Measurements from ENCODE around the gene KLK13.

Gene KLK13

GRCh38 chr19:51024924-51025323 lies 40.0 kb downstream of the KLK13 start:
- Histone ChIP-seq H3K27me3 (ENCODE audit: control insufficient read depth in 2 of 2, insufficient read depth in 2 of 2, low read length in 2 of 2) (peaks cover 3 to 17% of the 10 kb centered on the region in 2 donors), H3K4me3 (ENCODE audit: low read length in 2 of 2) (no peak overlapping the region), H3K9me3 (ENCODE audit: control insufficient read depth in 2 of 2, low read length in 2 of 2) (no peaks in the 10 kb centered on the region), H3K36me3 (ENCODE audit: control insufficient read depth in 2 of 2, insufficient read depth in 2 of 2, low read length in 2 of 2) (no peaks in the 10 kb centered on the region), H3K4me1 (ENCODE audit: control insufficient read depth in 2 of 2, insufficient read depth in 2 of 2, low read length in 2 of 2) (no peaks in the 10 kb centered on the region), H3K9ac (ENCODE audit: low read depth in 1 of 2, low read length in 2 of 2) (no peak overlapping the region), H3K27ac (ENCODE audit: low read depth in 2 of 2, low read length in 2 of 2) (no peak overlapping the region)

- no peak overlapping the region for H3K9ac ChIP-seq (ENCODE audit: low read depth in 1 of 2, low read length in 2 of 2)
- no peaks in the 10 kb centered on the region for H3K9me3 ChIP-seq (ENCODE audit: control insufficient read depth in 2 of 2, low read length in 2 of 2)
- peaks cover 6 to 18% of the 10 kb centered on the region in 2 donors for H3K27me3 ChIP-seq (ENCODE audit: control insufficient read depth in 2 of 2, insufficient read depth in 2 of 2, low read length in 2 of 2)
- no peaks in the 10 kb centered on the region for H3K36me3 ChIP-seq (ENCODE audit: control insufficient read depth in 2 of 2, insufficient read depth in 2 of 2, low read length in 2 of 2)
- H3K27ac ChIP-seq (ENCODE audit: low read depth in 2 of 2, low read length in 2 of 2): no peak overlapping the region
- no peak overlapping the region for H3K4me3 ChIP-seq (ENCODE audit: low read length in 2 of 2)
- peaks cover 0 to 3% of the 10 kb centered on the region in 2 donors for H3K4me1 ChIP-seq (ENCODE audit: control insufficient read depth in 2 of 2, insufficient read depth in 2 of 2, low read length in 2 of 2)
Measured at GRCh38 chr19:51023946-51024345, 40.9 kb downstream of the KLK13 start.

DNA sequence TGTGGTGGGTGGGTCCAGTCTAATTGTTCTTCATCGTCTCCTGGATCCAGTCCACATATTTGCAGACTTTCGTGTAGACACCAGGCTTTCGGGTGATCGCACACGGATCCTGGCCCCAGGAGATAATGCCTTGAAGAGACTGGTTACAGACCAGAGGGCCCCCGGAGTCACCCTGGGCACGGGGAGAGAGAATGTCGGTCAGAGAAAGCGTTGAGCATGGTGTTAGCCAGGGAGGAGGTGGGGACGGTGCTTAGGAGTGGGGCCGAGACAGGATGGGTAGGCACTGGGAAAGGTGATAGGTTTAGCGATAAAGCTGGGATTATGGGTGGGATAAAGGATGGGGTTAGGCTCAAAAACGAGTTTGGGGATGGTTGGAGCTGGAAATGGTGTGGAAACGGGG lies 42.4 kb downstream of the KLK13 start:
- no peak overlapping the region for H3K4me3 ChIP-seq (ENCODE audit: low read length in 2 of 2)
- H3K36me3 ChIP-seq (ENCODE audit: control insufficient read depth in 2 of 2, insufficient read depth in 2 of 2, low read length in 2 of 2): no peaks in the 10 kb centered on the region
- no peak overlapping the region for H3K9ac ChIP-seq (ENCODE audit: low read depth in 1 of 2, low read length in 2 of 2)
- H3K27ac ChIP-seq (ENCODE audit: low read depth in 2 of 2, low read length in 2 of 2): no peak overlapping the region
- peaks cover 8 to 21% of the 10 kb centered on the region in 2 donors for H3K27me3 ChIP-seq (ENCODE audit: control insufficient read depth in 2 of 2, insufficient read depth in 2 of 2, low read length in 2 of 2)
- H3K4me1 ChIP-seq (ENCODE audit: control insufficient read depth in 2 of 2, insufficient read depth in 2 of 2, low read length in 2 of 2): peaks cover 0 to 3% of the 10 kb centered on the region in 2 donors
- no peaks in the 10 kb centered on the region for H3K9me3 ChIP-seq (ENCODE audit: control insufficient read depth in 2 of 2, low read length in 2 of 2)

DNA sequence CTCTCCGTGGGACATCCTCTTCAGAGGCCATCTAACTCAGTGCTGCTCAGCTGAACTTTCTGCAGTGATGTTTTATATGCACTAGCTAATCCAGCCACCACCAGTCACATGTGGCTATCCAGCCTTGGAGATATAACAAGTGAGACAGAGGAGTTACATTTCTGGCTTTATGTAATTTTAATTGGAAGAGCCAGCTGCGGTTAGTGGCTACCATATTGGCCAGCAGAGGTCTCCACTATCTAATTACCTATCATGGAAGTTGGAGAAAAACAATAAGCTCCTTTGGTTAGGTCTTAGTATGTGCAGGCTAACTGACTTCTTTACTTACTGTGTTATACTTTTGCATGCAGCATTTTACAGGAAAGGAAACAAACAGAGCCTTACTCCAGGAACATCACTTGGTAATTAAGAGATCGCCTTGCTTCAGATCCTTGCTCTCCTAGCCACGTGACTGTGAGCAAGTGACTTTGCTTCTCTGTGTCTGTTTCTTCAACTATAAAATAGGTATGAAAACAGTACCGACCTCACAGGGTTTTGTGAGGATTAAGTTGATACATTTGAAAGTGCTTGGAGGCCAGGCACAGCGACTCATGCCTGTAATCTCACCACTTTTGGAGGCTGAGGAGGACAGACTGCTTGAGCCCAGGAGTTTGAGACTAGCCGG lies 43.8 kb downstream of the KLK13 start:
- Histone ChIP-seq H3K9ac (ENCODE audit: low read depth in 1 of 2, low read length in 2 of 2) (no peak overlapping the region), H3K9me3 (ENCODE audit: control insufficient read depth in 2 of 2, low read length in 2 of 2) (no peaks in the 10 kb centered on the region), H3K4me1 (ENCODE audit: control insufficient read depth in 2 of 2, insufficient read depth in 2 of 2, low read length in 2 of 2) (peaks cover 0 to 3% of the 10 kb centered on the region in 2 donors), H3K27ac (ENCODE audit: low read depth in 2 of 2, low read length in 2 of 2) (no peak overlapping the region), H3K27me3 (ENCODE audit: control insufficient read depth in 2 of 2, insufficient read depth in 2 of 2, low read length in 2 of 2) (peaks cover 15 to 22% of the 10 kb centered on the region in 2 donors), H3K4me3 (ENCODE audit: low read length in 2 of 2) (no peak overlapping the region), H3K36me3 (ENCODE audit: control insufficient read depth in 2 of 2, insufficient read depth in 2 of 2, low read length in 2 of 2) (no peaks in the 10 kb centered on the region)

GRCh38 chr19:51019544-51019925 lies 45.4 kb downstream of the KLK13 start, which contains the start of gene KLK10:
Gene KLK10 (minus strand): TSS chr19:51019709. CDS start chr19:51019130, 579 bp downstream.
- H3K9ac ChIP-seq (ENCODE audit: low read depth in 1 of 2, low read length in 2 of 2): no peak within 1 kb of the TSS

GRCh38 chr19:51018745-51019543 lies 45.9 kb downstream of the KLK13 start:
- Histone ChIP-seq H3K9ac (ENCODE audit: low read depth in 1 of 2, low read length in 2 of 2) (no peak overlapping the region), H3K4me1 (ENCODE audit: control insufficient read depth in 2 of 2, insufficient read depth in 2 of 2, low read length in 2 of 2) (peaks cover 0 to 3% of the 10 kb centered on the region in 2 donors), H3K27ac (ENCODE audit: low read depth in 2 of 2, low read length in 2 of 2) (no peak overlapping the region), H3K9me3 (ENCODE audit: control insufficient read depth in 2 of 2, low read length in 2 of 2) (no peaks in the 10 kb centered on the region), H3K4me3 (ENCODE audit: low read length in 2 of 2) (peak overlapping the region in 1 of 2 donors; percentile 30), H3K27me3 (ENCODE audit: control insufficient read depth in 2 of 2, insufficient read depth in 2 of 2, low read length in 2 of 2) (peaks cover 25 to 29% of the 10 kb centered on the region in 2 donors), H3K36me3 (ENCODE audit: control insufficient read depth in 2 of 2, insufficient read depth in 2 of 2, low read length in 2 of 2) (no peaks in the 10 kb centered on the region)

More at GRCh38 chr19:51019544-51019925, 45.4 kb downstream of the KLK13 start, which contains the start of gene KLK10:
- Histone ChIP-seq H3K27ac (ENCODE audit: low read depth in 2 of 2, low read length in 2 of 2) (no peak within 1 kb of the TSS), H3K9me3 (ENCODE audit: control insufficient read depth in 2 of 2, low read length in 2 of 2) (no peaks in the 10 kb centered on the region), H3K27me3 (ENCODE audit: control insufficient read depth in 2 of 2, insufficient read depth in 2 of 2, low read length in 2 of 2) (peaks cover 19 to 29% of the 10 kb centered on the region in 2 donors), H3K4me3 (ENCODE audit: low read length in 2 of 2) (peak within 1 kb of the TSS in 1 of 2 donors; percentile 30), H3K4me1 (ENCODE audit: control insufficient read depth in 2 of 2, insufficient read depth in 2 of 2, low read length in 2 of 2) (peaks cover 0 to 3% of the 10 kb centered on the region in 2 donors), H3K36me3 (ENCODE audit: control insufficient read depth in 2 of 2, insufficient read depth in 2 of 2, low read length in 2 of 2) (no peaks in the 10 kb centered on the region)

DNA sequence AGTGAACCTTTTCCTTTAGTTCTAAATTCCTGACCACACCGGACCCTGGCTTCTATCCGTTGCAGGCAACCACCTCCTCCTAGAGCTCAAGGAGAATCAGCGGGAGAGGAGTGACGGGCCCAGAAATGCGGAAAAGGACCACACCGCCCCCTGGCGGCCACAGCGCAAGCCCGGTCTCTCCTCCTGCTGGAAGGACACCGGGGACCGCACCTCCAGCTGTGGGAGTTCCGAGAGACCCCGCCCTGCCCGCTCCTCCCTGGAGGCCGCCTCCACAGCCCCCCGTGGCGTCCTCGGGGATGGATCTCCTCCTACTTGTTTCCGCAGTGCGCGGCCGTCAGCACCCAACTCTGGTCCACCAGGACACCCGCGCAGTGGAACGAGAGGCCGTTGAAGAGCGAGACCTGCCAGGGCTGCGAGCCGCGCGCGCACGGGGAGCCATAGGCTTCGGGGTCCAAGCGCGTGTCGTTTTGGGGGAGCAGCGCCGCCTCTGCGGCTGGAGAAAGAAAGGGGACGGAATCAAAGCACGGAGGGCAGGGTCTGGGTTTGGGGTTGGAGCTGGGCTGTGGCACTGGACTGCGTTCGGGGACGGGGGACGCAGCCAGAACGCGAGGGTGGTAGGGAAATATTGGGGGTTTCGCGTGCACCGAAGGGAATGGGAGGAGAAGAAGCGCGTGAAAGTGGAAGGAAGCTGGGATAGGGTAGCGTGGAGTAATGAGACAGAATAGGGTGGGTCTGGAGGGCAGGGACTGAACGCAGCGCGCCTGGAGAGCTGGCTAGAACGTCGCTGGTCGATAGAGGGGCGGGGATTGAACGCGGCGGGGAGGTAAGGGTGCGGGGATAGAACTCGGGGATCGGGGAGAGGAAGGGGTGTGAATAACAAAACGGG lies 47.9 kb downstream of the KLK13 start:
- H3K4me3 ChIP-seq (ENCODE audit: low read length in 2 of 2): no peak overlapping the region
- peaks cover 26 to 28% of the 10 kb centered on the region in 2 donors for H3K27me3 ChIP-seq (ENCODE audit: control insufficient read depth in 2 of 2, insufficient read depth in 2 of 2, low read length in 2 of 2)
- H3K4me1 ChIP-seq (ENCODE audit: control insufficient read depth in 2 of 2, insufficient read depth in 2 of 2, low read length in 2 of 2): peaks cover 0 to 3% of the 10 kb centered on the region in 2 donors

GRCh38 chr19:51015691-51016267 lies 49.1 kb downstream of the KLK13 start:
- Histone ChIP-seq H3K4me3 (ENCODE audit: low read length in 2 of 2) (no peak overlapping the region), H3K27me3 (ENCODE audit: control insufficient read depth in 2 of 2, insufficient read depth in 2 of 2, low read length in 2 of 2) (peaks cover 26 to 29% of the 10 kb centered on the region in 2 donors), H3K27ac (ENCODE audit: low read depth in 2 of 2, low read length in 2 of 2) (no peak overlapping the region), H3K9me3 (ENCODE audit: control insufficient read depth in 2 of 2, low read length in 2 of 2) (no peaks in the 10 kb centered on the region), H3K4me1 (ENCODE audit: control insufficient read depth in 2 of 2, insufficient read depth in 2 of 2, low read length in 2 of 2) (peaks cover 0 to 3% of the 10 kb centered on the region in 2 donors), H3K36me3 (ENCODE audit: control insufficient read depth in 2 of 2, insufficient read depth in 2 of 2, low read length in 2 of 2) (no peaks in the 10 kb centered on the region), H3K9ac (ENCODE audit: low read depth in 1 of 2, low read length in 2 of 2) (no peak overlapping the region)

More for the DNA sequence above, 47.9 kb downstream of the KLK13 start:
- no peaks in the 10 kb centered on the region for H3K9me3 ChIP-seq (ENCODE audit: control insufficient read depth in 2 of 2, low read length in 2 of 2)
- no peak overlapping the region for H3K27ac ChIP-seq (ENCODE audit: low read depth in 2 of 2, low read length in 2 of 2)
- no peak overlapping the region for H3K9ac ChIP-seq (ENCODE audit: low read depth in 1 of 2, low read length in 2 of 2)
- H3K36me3 ChIP-seq (ENCODE audit: control insufficient read depth in 2 of 2, insufficient read depth in 2 of 2, low read length in 2 of 2): no peaks in the 10 kb centered on the region

GRCh38 chr19:51014242-51014641 lies 50.6 kb downstream of the KLK13 start:
- Histone ChIP-seq H3K27me3 (ENCODE audit: control insufficient read depth in 2 of 2, insufficient read depth in 2 of 2, low read length in 2 of 2) (peaks cover 23 to 26% of the 10 kb centered on the region in 2 donors), H3K9ac (ENCODE audit: low read depth in 1 of 2, low read length in 2 of 2) (no peak overlapping the region), H3K4me1 (ENCODE audit: control insufficient read depth in 2 of 2, insufficient read depth in 2 of 2, low read length in 2 of 2) (peaks cover 0 to 3% of the 10 kb centered on the region in 2 donors), H3K27ac (ENCODE audit: low read depth in 2 of 2, low read length in 2 of 2) (no peak overlapping the region), H3K36me3 (ENCODE audit: control insufficient read depth in 2 of 2, insufficient read depth in 2 of 2, low read length in 2 of 2) (no peaks in the 10 kb centered on the region), H3K4me3 (ENCODE audit: low read length in 2 of 2) (no peak overlapping the region), H3K9me3 (ENCODE audit: control insufficient read depth in 2 of 2, low read length in 2 of 2) (no peaks in the 10 kb centered on the region)

Measured in mucosa of rectum (tissue), 2 donors.